22Rv1 (cell line): Measurements from ENCODE around the gene SLC10A1.

ENCODE experiments used
- ZFX ChIP-seq: fragments of 450-650 bp; IDR thresholded peaks from 2 replicates; pipeline ENCODE4 v1.6.1; 2017; ENCODE audit warnings: antibody characterized with exemption, borderline replicate concordance
- TF ChIP-seq, protein P1 (sequence below): fragments of 450-650 bp; IDR thresholded peaks from 2 replicates; pipeline ENCODE4 v1.5.1; 2017; ENCODE audit warnings: mild to moderate bottlenecking

DNA sequence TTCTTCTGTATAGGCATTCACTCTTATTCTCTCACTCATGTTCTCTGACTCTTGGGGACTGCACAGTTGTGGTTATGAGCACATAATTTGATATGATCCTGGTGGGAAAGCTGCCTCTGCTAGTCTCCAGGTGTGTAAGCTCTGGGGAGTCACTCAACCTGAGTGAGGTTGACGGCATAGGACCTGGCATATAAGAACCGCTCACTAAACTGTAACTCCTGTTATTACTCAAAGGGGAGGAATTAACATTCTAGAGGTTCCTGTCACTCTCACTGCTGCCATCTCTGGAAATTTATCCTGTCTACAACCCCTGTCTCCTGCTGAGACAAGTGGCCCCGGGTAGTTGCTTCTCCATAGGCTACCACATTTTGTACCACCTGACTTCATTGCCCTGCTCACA lies 16.1 kb downstream of the SLC10A1 start:
- TF ChIP-seq, protein P1, sequence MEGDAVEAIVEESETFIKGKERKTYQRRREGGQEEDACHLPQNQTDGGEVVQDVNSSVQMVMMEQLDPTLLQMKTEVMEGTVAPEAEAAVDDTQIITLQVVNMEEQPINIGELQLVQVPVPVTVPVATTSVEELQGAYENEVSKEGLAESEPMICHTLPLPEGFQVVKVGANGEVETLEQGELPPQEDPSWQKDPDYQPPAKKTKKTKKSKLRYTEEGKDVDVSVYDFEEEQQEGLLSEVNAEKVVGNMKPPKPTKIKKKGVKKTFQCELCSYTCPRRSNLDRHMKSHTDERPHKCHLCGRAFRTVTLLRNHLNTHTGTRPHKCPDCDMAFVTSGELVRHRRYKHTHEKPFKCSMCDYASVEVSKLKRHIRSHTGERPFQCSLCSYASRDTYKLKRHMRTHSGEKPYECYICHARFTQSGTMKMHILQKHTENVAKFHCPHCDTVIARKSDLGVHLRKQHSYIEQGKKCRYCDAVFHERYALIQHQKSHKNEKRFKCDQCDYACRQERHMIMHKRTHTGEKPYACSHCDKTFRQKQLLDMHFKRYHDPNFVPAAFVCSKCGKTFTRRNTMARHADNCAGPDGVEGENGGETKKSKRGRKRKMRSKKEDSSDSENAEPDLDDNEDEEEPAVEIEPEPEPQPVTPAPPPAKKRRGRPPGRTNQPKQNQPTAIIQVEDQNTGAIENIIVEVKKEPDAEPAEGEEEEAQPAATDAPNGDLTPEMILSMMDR, result no peak
- no peak for TF ChIP-seq ZFX
